GM18873 (cell line): Measurements from ENCODE around the gene RAB11FIP4.

Source experiments
- ATAC-seq: cut with Tn5 transposase; IDR thresholded peaks from one replicate; pipeline ENCODE4 v1.9.1; 2021; ENCODE audit warnings: mild to moderate bottlenecking, moderate library complexity, moderate number of reproducible peaks; ENCODE audit not compliant: unreplicated experiment, low FRiP score

The RAB11FIP4 gene

DNA sequence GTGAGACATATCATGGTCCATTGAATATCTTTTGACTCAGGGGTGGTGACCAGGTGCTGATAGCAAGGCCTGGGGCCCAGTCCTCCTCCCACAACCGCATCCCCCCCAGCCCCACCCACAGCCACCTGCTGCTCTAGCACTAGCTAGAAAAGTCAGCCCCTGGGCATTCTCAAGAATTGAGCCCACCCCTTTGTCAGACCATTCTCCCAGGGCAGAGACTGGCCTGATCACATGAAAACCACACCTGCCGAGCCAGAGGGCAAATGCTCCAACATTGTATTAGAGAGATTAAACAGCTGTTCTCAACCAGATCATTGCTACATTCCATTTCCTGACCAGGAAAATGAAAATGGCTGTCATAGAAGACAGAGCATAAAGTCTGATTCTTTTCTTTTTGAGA is 62.4 kb downstream of the RAB11FIP4 start:
- ATAC-seq: no peak

GRCh38 chr17:31456814-31457213 is 65.3 kb downstream of the RAB11FIP4 start:
- no peak for ATAC-seq

DNA sequence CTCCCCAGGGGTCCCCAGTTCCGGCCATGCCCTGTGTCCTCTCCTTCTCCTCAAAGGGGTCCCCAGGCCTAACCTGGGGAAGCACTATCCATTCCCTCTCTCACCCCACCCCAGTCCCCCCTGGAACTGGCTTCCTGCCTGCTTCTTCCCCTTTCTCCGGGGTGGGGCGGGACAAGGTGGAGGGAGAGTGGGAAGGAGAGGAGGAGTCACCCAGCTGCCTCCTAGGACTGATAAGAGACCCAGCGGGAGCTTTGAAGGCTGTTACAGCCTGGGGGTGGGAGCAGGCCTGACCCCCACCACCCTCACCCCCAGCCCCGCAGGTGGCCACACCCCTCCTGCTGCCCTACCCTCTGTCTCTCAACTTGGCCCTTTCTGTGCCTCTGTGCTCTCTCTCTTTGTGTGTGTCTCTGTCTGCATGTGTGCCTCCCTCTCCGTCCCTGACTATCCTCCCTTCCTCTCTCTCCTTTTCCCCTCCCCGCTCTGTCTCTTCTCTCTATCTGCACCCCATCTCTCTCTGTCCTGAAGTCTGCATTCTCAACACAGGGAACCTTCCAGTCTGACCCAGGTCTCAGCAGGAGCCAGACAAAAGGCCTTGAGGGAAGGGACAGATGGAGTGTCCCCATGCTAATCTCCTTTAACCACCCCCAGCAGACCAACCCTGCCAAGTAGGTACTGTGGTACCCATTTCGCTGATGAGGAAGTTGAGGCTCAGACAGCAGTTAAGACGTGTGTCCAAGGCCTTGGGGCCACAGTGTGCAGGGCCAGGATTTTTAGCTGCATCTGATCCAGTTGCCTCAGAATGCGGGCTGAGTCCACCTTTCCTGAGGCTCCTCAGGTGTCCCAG is 66.1 kb downstream of the RAB11FIP4 start:
- ATAC-seq: no peak

DNA sequence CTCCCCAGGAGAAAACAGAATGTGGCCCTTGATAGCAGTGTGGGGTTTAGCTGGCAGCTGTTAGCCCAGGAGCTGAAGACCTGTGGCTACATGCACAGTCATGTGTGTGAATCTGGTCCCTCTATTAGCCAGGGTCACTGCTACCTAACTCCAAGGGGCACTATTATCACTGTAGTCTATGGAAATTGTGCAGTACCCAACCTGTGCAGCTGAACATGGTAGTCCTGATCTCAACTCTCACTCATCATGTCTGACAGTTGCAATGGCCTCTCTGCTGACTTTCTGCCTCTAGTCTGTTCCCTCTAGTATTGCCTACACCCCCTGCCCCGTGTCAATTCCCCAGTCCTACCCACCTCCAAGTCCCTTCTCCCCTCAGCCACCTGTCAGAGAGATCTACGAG is 67.4 kb downstream of the RAB11FIP4 start:
- ATAC-seq: no peak

GRCh38 chr17:31459716-31460115 is 68.2 kb downstream of the RAB11FIP4 start:
- ATAC-seq: no peak

- ATAC-seq: no peak
Measured at GRCh38 chr17:31460226-31460721, 68.8 kb downstream of the RAB11FIP4 start.

GRCh38 chr17:31461227-31461810 is 69.8 kb downstream of the RAB11FIP4 start:
- no peak for ATAC-seq

DNA sequence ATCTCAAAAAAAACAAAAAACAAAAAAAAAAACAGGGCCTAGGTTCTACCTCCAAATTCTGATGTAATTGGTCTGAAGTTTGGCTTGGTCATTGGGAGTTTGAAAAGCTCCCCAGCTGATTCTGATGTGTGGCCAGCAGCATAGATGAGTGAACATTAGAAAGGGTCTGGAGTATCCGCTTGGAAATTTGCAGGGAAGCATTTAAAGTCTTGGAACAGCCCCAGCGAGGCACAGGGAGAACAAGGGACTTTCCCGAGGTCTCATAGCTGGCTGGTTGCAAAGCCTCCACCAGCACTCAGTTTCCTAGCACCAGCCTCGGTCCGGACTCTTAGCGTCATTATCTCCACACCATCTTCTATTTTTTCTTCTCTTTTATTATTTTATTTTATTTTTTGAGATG is 70.8 kb downstream of the RAB11FIP4 start:
- no peak for ATAC-seq

DNA sequence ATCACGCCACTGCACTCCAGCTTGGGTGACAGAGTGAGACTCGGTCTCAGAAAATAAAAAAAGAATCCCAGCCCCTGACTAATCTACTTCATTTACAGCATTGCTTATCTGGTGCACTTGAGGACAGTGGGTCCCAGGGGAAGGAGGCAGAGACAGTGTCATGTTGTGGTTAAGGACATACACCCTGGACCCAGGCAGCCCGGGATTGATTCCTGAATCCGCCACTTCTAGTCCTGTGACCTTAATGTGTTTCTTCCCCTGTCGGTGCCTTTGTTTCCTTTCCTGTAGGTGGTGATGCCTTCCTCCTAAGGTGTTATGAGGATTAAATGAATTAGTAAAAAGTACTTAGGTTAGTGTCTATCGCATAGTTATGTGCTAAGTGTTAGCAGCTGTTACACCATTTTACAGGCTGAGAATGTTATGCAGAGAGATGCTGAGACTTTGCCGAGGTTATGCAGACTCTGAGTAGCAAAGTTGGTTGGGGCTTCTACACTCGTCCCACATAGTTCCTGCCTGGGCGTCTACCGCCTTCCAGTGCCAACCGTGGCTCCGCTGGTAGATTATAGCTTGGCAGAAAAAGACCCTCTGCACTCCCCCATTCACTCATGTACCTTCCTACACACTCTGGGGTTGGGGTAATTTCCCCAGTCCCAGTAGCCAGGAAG is 74.8 kb downstream of the RAB11FIP4 start:
- no peak for ATAC-seq

DNA sequence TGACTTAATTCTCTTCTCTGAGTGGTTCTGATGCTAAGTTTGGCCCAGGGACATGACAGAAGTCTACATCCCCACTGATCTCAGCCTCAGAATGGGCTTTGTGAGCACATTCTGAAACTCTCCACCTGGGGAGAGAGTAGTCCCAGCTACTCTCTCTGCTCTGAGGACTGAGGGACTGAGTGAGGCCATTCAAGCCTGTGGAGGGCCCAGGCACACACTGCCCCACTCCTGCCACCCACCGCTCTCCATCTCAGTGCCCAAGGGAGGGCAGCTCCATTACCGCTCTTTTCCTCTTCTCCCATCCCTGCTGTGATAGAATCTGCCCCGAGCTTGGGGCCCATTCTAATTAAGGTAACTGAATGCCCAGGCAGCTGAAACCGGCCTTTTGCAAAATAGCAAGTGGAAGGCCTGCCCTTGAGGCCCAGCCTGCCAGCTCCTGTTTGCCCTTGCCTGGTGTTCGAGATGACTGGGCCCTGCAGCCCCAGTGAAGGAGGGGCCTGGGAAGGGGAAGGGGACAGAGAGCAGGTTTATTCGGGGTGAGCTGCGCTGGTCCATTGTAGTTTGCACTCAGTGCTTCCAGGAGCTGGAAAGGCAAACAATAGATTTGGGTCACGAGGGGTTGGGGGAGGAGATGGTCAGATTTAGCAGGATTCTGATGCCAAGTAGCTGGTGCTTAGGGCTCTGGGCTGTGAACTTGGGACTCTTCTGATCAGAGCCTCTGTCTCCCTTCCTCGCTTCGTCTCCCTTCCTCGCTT is 76.2 kb downstream of the RAB11FIP4 start:
- ATAC-seq: no peak

GRCh38 chr17:31469959-31470358 is 78.5 kb downstream of the RAB11FIP4 start:
- no peak for ATAC-seq

DNA sequence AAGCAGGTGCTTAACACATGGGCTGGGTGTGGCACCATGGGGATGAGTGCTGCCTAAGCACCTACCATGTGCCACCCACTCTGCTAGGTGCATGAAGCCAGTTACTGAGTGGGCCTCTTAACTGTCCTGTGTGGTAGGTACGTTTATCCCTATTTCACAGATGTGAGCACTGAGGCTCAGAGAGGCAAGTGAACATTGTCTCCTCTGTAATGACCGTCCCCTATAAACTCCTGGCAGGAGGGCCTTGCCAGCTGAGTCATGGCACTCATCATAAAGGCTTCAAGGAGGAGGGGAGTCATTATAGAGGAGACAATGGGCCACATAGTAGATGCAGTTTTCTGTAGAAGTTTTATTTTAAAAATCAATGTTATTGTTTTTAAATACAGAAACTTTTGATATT is 79.1 kb downstream of the RAB11FIP4 start:
- no peak for ATAC-seq

- ATAC-seq: no peak
Measured at GRCh38 chr17:31472137-31472536, 80.7 kb downstream of the RAB11FIP4 start.

DNA sequence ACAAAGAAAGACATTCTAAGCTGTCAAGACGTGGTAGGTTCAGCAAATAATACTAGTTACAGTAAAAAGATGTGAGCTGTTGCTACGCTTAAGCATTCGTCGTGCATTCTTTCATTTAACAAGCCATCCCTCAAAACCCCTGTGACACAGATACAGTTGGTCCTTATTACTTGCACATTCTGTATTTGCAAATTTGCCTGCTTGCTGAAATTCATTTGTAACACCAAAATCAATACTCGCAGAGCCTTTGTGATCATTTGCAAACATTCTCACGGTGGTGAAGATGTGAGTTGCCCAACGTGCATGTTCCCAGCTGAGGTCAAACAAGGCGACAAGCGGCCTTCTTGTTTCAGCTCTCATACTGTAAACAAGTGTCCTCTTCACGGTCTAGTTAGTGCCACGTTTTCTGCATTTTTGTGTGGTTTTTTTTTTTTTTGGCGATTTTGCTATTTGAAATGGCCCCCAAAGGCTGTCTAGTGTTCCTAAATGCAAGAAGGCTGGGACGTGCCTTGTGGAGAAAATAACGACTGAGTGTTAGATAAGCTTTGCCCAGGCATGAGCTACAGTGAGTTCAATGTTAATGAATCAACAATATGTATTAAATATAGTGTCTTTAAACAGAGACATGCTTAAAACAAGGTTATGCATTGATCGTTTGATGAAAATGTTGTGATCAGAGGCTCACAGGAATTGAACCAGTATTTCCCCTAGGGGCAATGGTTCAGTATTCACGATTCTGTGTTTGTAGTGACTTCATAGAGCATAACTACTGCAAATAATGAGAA is 84.1 kb downstream of the RAB11FIP4 start:
- ATAC-seq: no peak

DNA sequence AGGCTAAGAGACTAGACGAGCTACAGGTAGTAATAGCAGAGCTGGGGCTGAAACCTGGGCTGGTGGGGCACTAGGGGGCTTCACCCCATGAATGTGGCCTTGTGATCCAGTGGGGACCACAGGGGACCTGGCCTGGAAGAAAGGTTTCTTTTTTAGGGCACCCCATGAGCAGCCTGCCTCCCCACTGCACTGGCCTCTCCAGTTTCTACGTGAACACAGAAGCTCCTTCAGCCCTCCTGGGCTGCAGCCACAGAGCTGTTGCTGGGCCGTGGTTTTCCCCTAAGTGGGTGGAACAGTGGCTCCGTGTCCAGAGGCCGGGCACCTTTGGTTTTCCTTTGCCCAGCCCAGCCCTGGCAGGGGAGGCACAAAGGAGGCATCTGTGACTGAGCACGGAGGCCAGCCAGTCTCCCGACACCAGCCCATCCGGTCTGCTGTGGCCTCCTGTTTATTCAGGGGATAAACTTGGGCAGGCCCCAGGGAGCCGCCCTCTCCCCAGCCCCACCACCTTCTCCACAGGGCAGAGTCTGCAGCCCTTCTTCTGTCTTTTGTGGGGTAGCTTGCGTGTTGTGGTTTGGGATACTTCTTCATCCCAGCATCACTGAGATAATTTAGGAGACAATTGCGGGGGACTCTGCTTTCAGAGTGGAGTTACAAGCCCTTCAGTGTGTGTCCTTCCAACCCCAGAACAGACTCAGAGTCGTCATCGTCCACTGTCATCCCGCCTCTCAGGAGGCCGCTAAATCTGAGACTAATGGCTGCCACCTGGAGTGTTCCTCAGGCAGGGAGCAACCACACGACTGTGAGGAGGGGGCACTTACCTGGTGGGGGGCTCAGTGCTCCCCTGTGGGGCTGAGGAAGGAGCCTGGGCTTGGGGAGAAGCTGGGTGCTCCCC is 85.3 kb downstream of the RAB11FIP4 start:
- ATAC-seq: no peak

DNA sequence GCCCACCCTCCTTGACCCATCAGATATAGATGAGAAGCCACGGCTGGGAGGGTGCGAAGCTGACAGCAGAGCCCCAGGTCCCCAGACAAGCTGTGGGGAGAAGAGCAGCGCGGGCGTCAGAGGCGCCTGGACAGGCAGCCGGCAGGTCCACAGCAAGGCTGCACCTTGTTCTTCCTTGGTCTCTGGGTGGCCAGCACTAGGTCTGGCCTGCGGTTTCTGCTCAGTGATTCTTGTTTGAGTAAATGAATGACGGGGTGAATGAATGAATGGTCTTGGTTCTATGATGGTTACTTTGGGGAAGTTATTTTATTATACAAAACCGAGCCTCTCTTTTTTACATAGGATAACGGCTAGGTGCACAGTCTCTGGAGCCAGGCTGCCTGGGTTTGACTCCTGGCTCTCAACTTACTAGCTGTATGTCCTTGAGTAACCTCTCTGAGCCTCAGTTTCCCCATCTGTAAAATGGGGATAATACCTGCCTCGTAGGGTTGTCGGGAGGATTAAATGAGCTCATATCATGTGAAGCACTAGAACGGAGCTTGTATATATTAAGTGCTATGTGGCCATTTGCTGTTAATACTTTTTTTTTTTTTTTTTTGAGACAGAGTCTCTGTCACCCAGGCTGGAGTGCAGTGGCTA is 86.1 kb downstream of the RAB11FIP4 start:
- ATAC-seq: no peak

- no peak for ATAC-seq
Measured at GRCh38 chr17:31479062-31479408, 87.6 kb downstream of the RAB11FIP4 start.

DNA sequence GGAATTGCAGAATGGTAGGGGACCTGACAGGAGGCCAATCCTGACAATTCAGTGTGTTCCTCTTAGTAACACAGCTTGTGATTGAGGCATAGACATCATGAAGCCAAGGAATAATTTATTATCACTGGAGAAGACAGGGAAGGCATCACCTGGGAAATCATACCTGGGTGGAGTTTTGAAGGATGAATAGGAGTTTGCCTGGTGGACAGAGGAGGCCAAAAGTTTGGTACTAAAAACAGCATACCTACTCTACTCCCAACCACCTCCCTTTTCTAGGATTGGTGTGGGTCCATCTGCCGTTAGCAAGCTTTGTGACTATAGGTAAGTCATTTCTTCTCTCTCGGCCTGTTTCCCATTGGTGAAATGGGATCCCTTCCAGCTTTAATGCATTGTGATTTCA is 88.0 kb downstream of the RAB11FIP4 start:
- ATAC-seq: no peak

DNA sequence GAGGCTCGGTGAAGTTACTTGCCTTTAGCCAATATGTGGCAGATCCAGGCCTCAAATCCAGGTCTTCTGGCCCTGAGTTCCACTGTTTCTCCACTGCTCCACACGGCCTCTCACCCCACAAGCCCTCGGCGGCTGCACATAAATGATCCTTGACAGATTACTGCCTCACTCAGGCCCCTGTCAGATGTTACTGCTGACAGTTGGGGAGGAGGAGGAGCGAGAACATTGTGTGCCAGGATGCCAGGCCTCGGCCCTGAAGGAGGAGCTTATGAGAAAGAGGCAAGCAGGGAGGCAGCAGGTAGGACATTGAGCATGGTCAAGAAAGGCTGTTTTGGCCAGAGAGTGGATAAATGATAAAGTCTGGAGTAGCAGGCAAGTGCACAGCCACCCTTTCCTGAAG is 88.6 kb downstream of the RAB11FIP4 start:
- ATAC-seq: no peak
